GM18499 (cell line): Measurements from ENCODE around the gene ZNG1B.
A peak's percentile ranks its signal among the peaks of the same experiment; 100 is the strongest.
"Not testable (repeated sequence)": the region's sequence is repeated elsewhere in the genome, so short reads cannot be mapped to it uniquely, and the experiment has no call there.

Experiments used
- ATAC-seq: cut with Tn5 transposase; IDR thresholded peaks from one replicate; pipeline ENCODE4 v1.9.1; 2021; ENCODE audit warnings: moderate number of reproducible peaks; ENCODE audit not compliant: insufficient read depth, unreplicated experiment

The ZNG1B gene

GRCh38 chr2:113437508-113438465 is at the start of gene ZNG1B:
ZNG1B (plus strand) TSS chr2:113437691; CDS start chr2:113437869, 178 bp downstream.
- not testable (repeated sequence) for ATAC-seq

GRCh38 chr2:113390124-113390849 is 47.2 kb upstream of the ZNG1B start:
- ATAC-seq = peak; percentile 88

DNA sequence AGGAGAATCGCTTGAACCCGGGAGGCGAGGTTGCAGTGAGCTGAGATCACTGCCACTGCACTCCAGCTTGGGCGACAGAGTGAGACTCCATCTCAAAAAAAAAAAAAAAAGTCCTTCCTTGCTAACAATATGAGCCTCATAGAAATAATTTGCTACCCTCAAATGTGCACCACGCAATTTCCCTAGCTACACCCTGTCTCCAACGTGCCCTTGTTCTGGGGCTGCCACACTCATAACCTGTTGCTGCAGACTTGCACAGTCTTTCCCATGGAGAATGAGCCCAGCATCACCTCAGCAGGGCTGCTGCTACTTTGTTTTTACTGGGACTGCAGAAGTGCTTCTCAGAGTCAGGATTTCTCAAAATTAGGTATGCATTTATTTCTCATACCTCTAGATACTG is 46.4 kb upstream of the ZNG1B start:
- no peak for ATAC-seq

- ATAC-seq = no peak
These were observed 31.4 kb upstream of the ZNG1B start for GRCh38 chr2:113406114-113406513.

- no peak for ATAC-seq
These were observed 29.9 kb upstream of the ZNG1B start for GRCh38 chr2:113407446-113408099.

GRCh38 chr2:113411725-113412352 is 25.7 kb upstream of the ZNG1B start:
- not testable (repeated sequence) for ATAC-seq

GRCh38 chr2:113412774-113413173 is 24.7 kb upstream of the ZNG1B start:
- not testable (repeated sequence) for ATAC-seq

DNA sequence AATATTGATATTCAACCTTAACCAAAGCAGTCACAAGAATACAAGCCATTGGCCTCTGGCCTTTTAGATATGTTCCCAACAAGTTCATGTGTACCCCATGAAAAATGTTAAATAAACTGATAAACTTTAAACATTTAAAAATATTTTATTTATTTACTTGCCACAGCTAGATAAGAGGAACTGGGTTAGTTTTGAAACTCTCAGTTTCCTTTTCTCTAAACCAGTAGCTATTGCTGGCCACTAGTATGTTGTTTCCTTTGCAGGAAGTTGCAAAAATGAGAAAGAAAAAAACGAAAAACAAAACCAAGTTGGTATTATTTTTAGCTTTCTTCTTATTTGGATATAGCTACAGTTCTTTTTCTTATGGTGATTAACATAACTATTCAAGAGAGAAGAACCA is 5.7 kb upstream of the ZNG1B start:
- ATAC-seq = not testable (repeated sequence)

GRCh38 chr2:113433468-113433867 is 4.0 kb upstream of the ZNG1B start:
- not testable (repeated sequence) for ATAC-seq

GRCh38 chr2:113465770-113466169 is 28.3 kb downstream of the ZNG1B start:
- ATAC-seq = not testable (repeated sequence)

GRCh38 chr2:113476688-113477368 is 39.3 kb downstream of the ZNG1B start:
- not testable (repeated sequence) for ATAC-seq

DNA sequence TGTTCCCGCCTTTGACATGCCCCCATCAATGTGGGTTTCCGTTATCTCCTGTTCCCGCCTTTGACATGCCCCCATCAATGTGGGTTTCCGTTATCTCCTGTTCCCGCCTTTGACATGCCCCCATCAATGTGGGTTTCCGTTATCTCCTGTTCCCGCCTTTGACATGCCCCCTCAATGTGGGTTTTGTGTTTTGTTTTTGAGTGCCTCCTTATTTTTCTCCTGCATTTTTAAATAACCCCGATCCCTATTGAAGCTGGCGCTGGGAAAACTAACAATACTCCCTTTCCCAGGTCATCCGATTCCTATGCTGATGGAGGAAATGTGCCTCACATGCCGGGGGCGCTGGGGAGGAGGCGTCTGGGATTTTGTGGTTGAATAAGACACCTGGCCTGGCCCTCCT is 59.0 kb downstream of the ZNG1B start:
- ATAC-seq = not testable (repeated sequence)

GRCh38 chr2:113498365-113498764 is 60.9 kb downstream of the ZNG1B start, which contains the start of gene FOXD4L1:
FOXD4L1 (plus strand) TSS chr2:113498665; CDS start chr2:113499257, 592 bp downstream.
- not testable (repeated sequence) for ATAC-seq

- ATAC-seq = not testable (repeated sequence)
These were observed 61.8 kb downstream of the ZNG1B start for GRCh38 chr2:113499019-113499885.

DNA sequence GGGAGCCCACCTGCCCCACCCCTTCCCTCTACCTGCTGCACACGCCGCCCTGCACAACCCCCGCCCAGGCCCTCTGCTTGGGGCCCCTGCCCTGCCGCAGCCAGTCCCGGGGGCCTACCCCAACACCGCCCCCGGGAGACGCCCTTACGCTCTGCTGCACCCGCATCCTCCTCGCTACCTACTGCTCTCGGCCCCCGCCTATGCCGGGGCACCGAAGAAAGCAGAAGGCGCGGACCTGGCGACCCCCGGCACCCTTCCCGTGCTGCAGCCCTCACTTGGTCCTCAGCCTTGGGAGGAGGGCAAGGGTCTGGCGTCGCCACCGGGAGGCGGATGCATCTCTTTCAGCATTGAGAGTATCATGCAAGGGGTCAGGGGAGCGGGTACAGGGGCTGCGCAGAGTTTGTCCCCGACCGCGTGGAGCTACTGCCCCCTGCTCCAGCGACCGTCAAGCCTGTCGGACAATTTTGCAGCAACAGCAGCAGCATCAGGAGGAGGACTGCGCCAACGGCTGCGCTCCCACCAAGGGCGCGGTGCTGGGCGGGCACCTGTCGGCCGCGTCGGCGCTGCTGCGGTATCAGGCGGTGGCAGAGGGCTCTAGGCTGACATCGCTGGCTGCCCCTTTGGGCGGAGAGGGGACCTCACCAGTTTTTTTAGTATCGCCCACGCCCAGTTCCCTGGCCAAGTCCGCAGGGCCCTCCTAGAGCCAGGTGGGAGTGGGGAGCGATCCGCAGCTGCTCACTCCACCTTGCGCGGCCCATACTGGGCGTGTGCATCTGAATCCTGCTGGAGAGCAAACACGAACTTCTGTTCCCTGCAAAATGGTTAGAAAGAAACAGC is 62.6 kb downstream of the ZNG1B start:
- not testable (repeated sequence) for ATAC-seq

DNA sequence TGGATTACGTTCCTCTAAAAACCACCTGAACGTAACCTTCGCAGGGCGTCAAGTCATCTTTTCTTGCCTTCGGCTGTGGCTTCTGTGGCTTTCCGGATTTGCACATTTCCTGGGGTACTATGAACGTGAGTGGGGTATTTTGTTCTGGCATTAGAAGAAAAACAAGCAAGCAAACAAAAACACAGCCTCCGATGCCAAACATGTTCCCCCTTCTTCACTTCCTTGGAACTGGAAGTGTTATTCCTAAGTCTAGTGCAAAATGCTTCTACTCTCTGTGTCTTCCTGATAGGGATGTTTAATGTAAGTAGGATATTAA is 63.2 kb downstream of the ZNG1B start:
- ATAC-seq = not testable (repeated sequence)

- ATAC-seq = not testable (repeated sequence)
These were observed 65.0 kb downstream of the ZNG1B start for GRCh38 chr2:113502216-113503093.
